ENCODE results near the gene LIN9.
A peak's percentile ranks its signal among the peaks of the same experiment; 100 is the strongest.

Gene LIN9

DNA sequence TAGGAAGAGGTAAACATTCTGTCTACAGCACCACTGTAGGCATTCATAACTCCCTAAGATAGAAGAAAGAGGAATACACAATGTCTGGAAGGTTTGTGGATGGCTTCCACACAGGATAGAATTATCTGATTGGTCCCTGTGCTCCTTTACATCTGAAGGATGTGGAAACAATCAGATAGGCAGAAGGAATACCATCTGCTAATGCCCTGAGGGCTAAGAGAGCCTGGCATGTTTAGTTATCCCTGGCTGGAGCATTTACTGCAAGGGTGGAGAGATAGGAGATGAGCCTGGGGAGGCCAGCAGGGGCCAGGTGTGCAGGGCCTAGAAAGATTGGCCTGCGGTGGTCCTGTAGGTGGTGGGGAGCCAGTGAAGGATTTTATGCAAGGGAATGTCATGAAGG is 113.8 kb downstream of the LIN9 start:
- DNase-seq (ENCODE audit: low read depth in 1 of 2, low spot score in 1 of 2): peak in 1 of 2 experiments; percentile 51
- no peak for TF ChIP-seq JUND (IDR thresholded peaks at IDR 0.05; ENCODE audit: low read depth)
- in situ Hi-C loops (cut with HindIII; ENCODE audit: low pct_unique_long_range_greater_than_20kb, low sequenced_read_pairs): no loop called here

GRCh38 chr1:226187380-226187779 is 121.6 kb downstream of the LIN9 start:
- TF ChIP-seq JUND (IDR thresholded peaks at IDR 0.05; ENCODE audit: low read depth): no peak
- in situ Hi-C loops (cut with HindIII; ENCODE audit: low pct_unique_long_range_greater_than_20kb, low sequenced_read_pairs): no loop called here
- DNase-seq (ENCODE audit: low read depth in 1 of 2, low spot score in 1 of 2): no peak

DNA sequence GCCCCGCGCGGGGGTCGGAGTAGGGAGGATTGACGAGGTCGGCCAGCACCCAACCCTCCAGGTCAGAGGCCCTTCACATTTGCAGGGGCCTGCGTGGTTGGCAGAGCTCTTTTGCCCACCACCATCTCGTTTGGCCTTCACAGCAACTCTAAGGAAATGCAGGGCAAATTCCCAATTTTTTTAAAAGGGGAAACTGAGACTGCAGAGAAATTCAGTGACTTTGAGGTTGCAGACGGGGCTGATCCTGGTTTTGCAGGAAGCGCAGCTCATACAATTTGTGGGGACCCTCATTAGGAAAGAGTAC is 122.0 kb downstream of the LIN9 start:
- no peak for DNase-seq (ENCODE audit: low read depth in 1 of 2, low spot score in 1 of 2)
- TF ChIP-seq JUND (IDR thresholded peaks at IDR 0.05; ENCODE audit: low read depth): no peak
- in situ Hi-C loops (cut with HindIII; ENCODE audit: low pct_unique_long_range_greater_than_20kb, low sequenced_read_pairs): no loop called here

- in situ Hi-C loops (cut with HindIII; ENCODE audit: low pct_unique_long_range_greater_than_20kb, low sequenced_read_pairs): no loop called here
- TF ChIP-seq JUND (IDR thresholded peaks at IDR 0.05; ENCODE audit: low read depth): no peak
- peak; percentile 91 for DNase-seq (ENCODE audit: low read depth in 1 of 2, low spot score in 1 of 2)
Observed at GRCh38 chr1:226186124-226187018, 122.6 kb downstream of the LIN9 start, which contains the start of gene ACBD3. TSS of gene ACBD3 (minus strand) at chr1:226186741. CDS start at chr1:226186675, 66 bp downstream.

- in situ Hi-C loops (cut with HindIII; ENCODE audit: low pct_unique_long_range_greater_than_20kb, low sequenced_read_pairs): no loop called here
- DNase-seq (ENCODE audit: low read depth in 1 of 2, low spot score in 1 of 2): peak in 1 of 2 experiments; percentile 15
- no peak for TF ChIP-seq JUND (IDR thresholded peaks at IDR 0.05; ENCODE audit: low read depth)
Observed at GRCh38 chr1:226185141-226186036, 123.6 kb downstream of the LIN9 start.

- peak in 1 of 2 experiments; percentile 72 for DNase-seq (ENCODE audit: low read depth in 1 of 2, low spot score in 1 of 2)
Observed at GRCh38 chr1:226181996-226182714, 126.8 kb downstream of the LIN9 start.

More at GRCh38 chr1:226181996-226182714, 126.8 kb downstream of the LIN9 start:
- in situ Hi-C loops (cut with HindIII; ENCODE audit: low pct_unique_long_range_greater_than_20kb, low sequenced_read_pairs): no loop called here
- TF ChIP-seq JUND (IDR thresholded peaks at IDR 0.05; ENCODE audit: low read depth): no peak

Measured in T47D (cell line).